K562 (cell line): ENCODE data around the gene ARL4D. TPM values are rescaled to one million over a fixed set of nuclear protein-coding genes. Genes with fewer than 3 reads are reported as not detected.

Experiments
- AFF4 ChIP-seq: sonication (generic); formaldehyde crosslinking; IDR thresholded peaks from 2 replicates; pipeline ENCODE4 v1.8.0; 2023; ENCODE audit warnings: mild to moderate bottlenecking, missing genetic modification reagents
- BRD9 ChIP-seq: fragments of 450-650 bp; IDR thresholded peaks from 2 replicates; pipeline ENCODE4 v1.6.1; 2018; ENCODE audit warnings: low read depth; ENCODE audit not compliant: partially characterized antibody
- C11orf30 ChIP-seq: fragments of 450-650 bp; IDR thresholded peaks from 2 replicates; pipeline ENCODE4 v1.6.1; 2016; ENCODE audit warnings: low read depth, mild to moderate bottlenecking
- CLOCK ChIP-seq: fragments of 250-450 bp; sonication (Bioruptor Pico); IDR thresholded peaks from 2 replicates; pipeline ENCODE4 v1.4.0; 2020; ENCODE audit warnings: mild to moderate bottlenecking, moderate library complexity, borderline replicate concordance
- CREB1 ChIP-seq, 2 experiments: sonication (generic) in 1 of 2; formaldehyde crosslinking in 1 of 2; IDR thresholded peaks; 2 replicates each; pipeline versions ENCODE4 v1.6.1 to v1.8.0; 2012 to 2022; ENCODE audit warnings: inconsistent platforms in 1 of 2, mild to moderate bottlenecking in 1 of 2, missing genetic modification reagents in 1 of 2, moderate library complexity in 1 of 2
- GATAD2B ChIP-seq: fragments of 450-650 bp; IDR thresholded peaks from 2 replicates; pipeline ENCODE4 v1.6.1; 2017; ENCODE audit warnings: mild to moderate bottlenecking, borderline replicate concordance
- MLX ChIP-seq, 2 experiments: fragments of 450-650 bp in 1 of 2; sonication (generic) in 1 of 2; formaldehyde crosslinking; conservative IDR thresholded peaks; 2 replicates each; pipeline versions ENCODE4 v1.4.0 to v1.8.1; 2020 to 2022; ENCODE audit warnings: mild to moderate bottlenecking in 1 of 2, missing genetic modification reagents in 1 of 2
- MTA2 ChIP-seq: fragments of 450-650 bp; IDR thresholded peaks from 2 replicates; pipeline ENCODE4 v1.6.1; 2016; ENCODE audit warnings: low read depth
- NR4A1 ChIP-seq, 2 experiments: fragments of 250-450 bp in 1 of 2; fragments of 450-650 bp in 1 of 2; sonication (Bioruptor Pico) in 1 of 2; IDR thresholded peaks; 2 replicates each; pipeline versions ENCODE4 v1.4.0 to v1.6.1; 2016 to 2020; ENCODE audit warnings: mild to moderate bottlenecking in 2 of 2, missing compliant biosample characterization in 1 of 2, missing genetic modification characterization in 1 of 2, moderate library complexity in 1 of 2
- PHB ChIP-seq: fragments of 250-450 bp; sonication (Bioruptor Pico); IDR thresholded peaks from 2 replicates; pipeline ENCODE4 v1.5.0; 2021
- POLR2AphosphoS2 ChIP-seq: IDR thresholded peaks from 2 replicates; pipeline ENCODE4 v1.6.1; 2012; ENCODE audit warnings: low read length, improper control_type of control experiment
- RHOXF2B ChIP-seq: fragments of 250-450 bp; sonication (Bioruptor Pico); conservative IDR thresholded peaks from 2 replicates; pipeline ENCODE4 v1.5.1; 2021
- SREBF1 ChIP-seq: fragments of 150-350 bp; IDR thresholded peaks from 2 replicates; pipeline ENCODE4 v1.6.1; 2014; ENCODE audit warnings: antibody characterized with exemption, low read depth, low read length, borderline replicate concordance
- TAF1 ChIP-seq: IDR thresholded peaks from 2 replicates; pipeline ENCODE4 v1.6.1; 2011; ENCODE audit warnings: mild to moderate bottlenecking, low read length, moderate library complexity; ENCODE audit not compliant: insufficient read depth, control insufficient read depth, severe bottlenecking; ENCODE audit errors: extremely low read depth
- U2AF2 ChIP-seq: fragments of 200-400 bp; formaldehyde crosslinking; optimal IDR thresholded peaks from 2 replicates; pipeline ENCODE3; 2017; ENCODE audit warnings: low read depth, mild to moderate bottlenecking, low read length
- ZEB2 ChIP-seq: fragments of 450-650 bp; IDR thresholded peaks from 2 replicates; pipeline ENCODE4 v1.6.1; 2016
- polyA plus RNA-seq, 8 experiments: library from polyadenylated mRNA; depleted of rRNA in 4 of 8; stranded (reverse) in 5 of 8; unstranded in 3 of 8; fragments of >200 nt; fragmentation: Nextera tagmentation in 2 of 8; fragmentation: Illumina TruSeq in 1 of 8; extraction: Ambion mirVana in 2 of 8; extraction: Trizol in 1 of 8; gene quantifications; 2 replicates each; pipeline versions ENCODE4 v1.2.1 to v1.2.3, GENCODE V29; 2011 to 2014; ENCODE audit warnings: inconsistent platforms in 1 of 8, missing spikeins in 1 of 8
- total RNA-seq, 7 experiments: library from RNA; depleted of rRNA in 6 of 7; stranded (reverse); fragments of >200 nt in 6 of 7; fragmentation: Illumina TruSeq in 2 of 7; extraction: Trizol in 2 of 7; gene quantifications; 2 replicates each; pipeline versions ENCODE4 v1.2.1 to v1.2.3, GENCODE V29; 2011 to 2021; ENCODE audit warnings: low replicate concordance in 1 of 7

The ARL4D gene
- total and polyA plus RNA-seq, 9 of the 15 experiments (the other 6 are each of a cell fraction or from before 2014, with no cell fraction given): 0.07 to 0.53 (median 0.28) TPM; not detected in 1

GRCh38 chr17:43388359-43389045, 10.3 kb upstream of the ARL4D start (continued):
- TF ChIP-seq AFF4: no peak
- TF ChIP-seq MLX (CRISPR knock-in tag; conservative IDR thresholded peaks at IDR 0.05): no peak
- peak; percentile 45; the same call in 1 of the 2 replicates for TF ChIP-seq CREB1 (IDR thresholded peaks at IDR 0.05)
- TF ChIP-seq CREB1 (CRISPR knock-in tag; IDR thresholded peaks at IDR 0.05): peak; percentile 25; the same call in 1 of the 2 replicates
- TF ChIP-seq PHB (CRISPR knock-in tag): no peak
- no peak for TF ChIP-seq NR4A1 (CRISPR knock-in tag; IDR thresholded peaks at IDR 0.05)
- TF ChIP-seq NR4A1 (tag; IDR thresholded peaks at IDR 0.05): no peak
- no peak for TF ChIP-seq CLOCK (CRISPR knock-in tag)
- TF ChIP-seq C11orf30: no peak
- TF ChIP-seq RHOXF2B (CRISPR knock-in tag): no peak
- TF ChIP-seq GATAD2B: no peak
- no peak for TF ChIP-seq POLR2AphosphoS2
- TF ChIP-seq TAF1: peak; percentile 80
- peak; percentile 36 for TF ChIP-seq BRD9
- TF ChIP-seq SREBF1: peak; percentile 26; the same call in 1 of the 2 replicates
- 0 out of 2 replicates have a peak, but pooled peaks have one; percentile 7 for TF ChIP-seq ZEB2
- TF ChIP-seq U2AF2: no peak
- TF ChIP-seq MTA2: no peak
